Measurements from ENCODE around the gene PIGW.

PIGW gene

DNA sequence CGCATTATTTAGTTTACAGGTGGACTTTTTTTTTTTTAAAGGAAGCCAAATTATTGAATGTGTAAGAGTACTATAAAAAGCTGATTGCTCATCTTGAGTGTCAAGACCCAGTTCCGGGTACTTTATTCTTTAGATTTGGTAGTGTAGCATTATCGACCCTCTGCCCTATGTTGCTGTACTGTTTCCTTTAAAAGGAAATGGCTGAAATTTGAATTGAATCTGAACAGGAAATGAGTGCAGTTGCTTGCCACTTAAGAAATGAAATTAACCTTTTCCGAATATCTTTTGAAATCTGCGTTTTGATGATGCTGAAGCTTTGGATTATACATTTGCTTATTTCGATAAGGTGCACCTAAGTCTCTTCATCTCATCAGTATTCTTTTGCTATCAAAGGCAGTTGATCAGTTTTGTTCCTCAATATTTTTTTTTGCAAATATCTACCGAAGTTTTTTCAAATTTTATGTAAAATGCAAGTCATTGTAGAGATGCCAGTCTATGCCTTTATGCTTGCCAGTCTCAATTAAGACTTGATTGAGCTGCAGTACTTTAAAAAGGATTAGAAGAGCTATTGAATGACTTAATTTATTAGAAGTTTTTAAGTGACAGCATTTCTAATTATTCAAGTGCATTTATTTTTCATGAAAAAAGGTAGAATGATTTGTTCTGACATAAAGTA is 11.8 kb downstream of the PIGW start:
- DNase-seq: no peak

DNA sequence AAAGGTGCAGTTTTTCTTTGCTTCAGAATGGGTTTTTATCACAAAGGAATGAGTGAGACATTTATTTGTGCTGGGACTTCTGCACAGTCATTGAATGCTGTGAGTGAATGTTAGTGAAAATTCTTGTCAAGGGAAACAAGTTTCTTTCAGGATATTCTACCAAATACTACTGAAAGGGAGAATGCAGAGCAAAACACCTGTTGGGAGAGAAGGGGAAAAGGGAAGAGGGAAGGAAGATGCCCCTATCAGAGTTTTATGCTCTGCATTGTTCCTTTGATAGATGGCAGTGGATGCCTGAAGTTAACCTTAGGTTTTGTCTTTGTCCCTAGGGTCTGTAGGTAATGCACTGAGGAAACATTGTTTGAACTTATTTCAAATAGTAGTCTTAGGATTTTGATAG is 13.0 kb downstream of the PIGW start:
- DNase-seq: no peak

- DNase-seq: no peak
Observed at GRCh38 chr17:36550491-36551417, 16.0 kb downstream of the PIGW start.

DNA sequence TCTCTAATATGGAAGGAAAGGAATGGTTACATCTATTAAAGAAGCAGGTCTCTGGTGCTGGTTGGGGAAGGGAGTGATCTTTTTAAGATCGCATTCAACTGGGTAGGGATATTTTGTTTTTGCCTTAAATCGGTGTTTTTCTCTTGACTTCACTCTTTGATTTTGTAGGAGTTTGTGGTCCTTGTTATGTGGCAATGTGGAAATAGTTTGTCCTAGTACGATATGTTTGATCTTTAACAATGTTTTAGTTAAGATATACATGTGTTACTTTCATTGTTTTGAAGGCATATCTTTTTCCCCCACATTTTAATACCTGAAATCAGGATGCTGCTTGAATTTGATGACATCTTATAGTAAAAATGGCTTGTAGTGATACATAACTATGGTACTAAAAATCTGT is 18.7 kb downstream of the PIGW start:
- no peak for DNase-seq

- DNase-seq: no peak
Observed at GRCh38 chr17:36566081-36566480, 31.3 kb downstream of the PIGW start.

GRCh38 chr17:36575028-36575427 is 40.2 kb downstream of the PIGW start:
- no peak for DNase-seq

DNA sequence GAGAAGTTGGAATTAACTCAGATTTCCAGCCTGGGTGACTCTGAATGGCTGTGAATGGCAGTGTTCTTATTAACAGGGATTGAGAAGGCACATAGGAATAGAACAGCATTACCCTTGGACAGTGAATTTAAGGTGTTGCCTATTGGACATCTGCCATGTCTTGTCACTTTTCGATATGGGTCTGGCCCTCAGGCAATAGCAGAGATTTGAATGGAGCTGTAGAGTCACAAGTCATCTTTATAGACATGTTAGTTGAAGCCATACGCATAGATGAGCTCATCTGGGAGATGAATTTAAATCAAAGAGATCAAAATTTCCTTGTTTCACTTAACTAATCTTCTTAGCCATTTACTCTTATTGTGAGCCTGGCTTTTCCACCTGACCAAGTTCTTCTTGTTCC is 42.0 kb downstream of the PIGW start:
- no peak for DNase-seq

DNA sequence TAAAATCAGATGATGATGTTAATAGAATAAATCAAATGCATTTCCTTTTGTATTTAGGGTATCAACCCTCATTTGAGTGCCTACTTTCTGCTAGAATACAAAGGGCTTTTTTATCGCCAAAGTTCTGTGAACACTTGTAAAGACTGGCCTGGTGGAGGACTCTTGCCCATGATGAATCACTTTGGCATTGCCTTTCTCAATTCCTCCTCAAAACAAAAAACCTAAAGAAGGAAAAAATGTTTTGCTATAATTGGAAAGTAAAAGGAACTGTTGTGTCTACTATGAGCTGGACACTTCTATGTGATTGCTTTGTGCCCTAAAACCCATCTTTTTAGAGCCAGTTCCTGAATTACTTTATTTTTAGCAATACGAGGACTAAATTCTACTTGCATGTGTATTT is 43.9 kb downstream of the PIGW start:
- no peak for DNase-seq

- DNase-seq: no peak
Observed at GRCh38 chr17:36583787-36584186, 49.0 kb downstream of the PIGW start.

GRCh38 chr17:36586138-36586537 is 51.4 kb downstream of the PIGW start:
- DNase-seq: no peak

All from CD4-positive, alpha-beta T cell treated with Interleukin-15 for 1 hour (primary cell).